Kidney (tissue), 14 donors: ENCODE data around the gene MPPED1. TPM values are rescaled to one million over a fixed set of nuclear protein-coding genes. Genes with fewer than 3 reads are reported as not detected.

Experiments
- DNase-seq, 5 donors: peaks; one replicate each; pipeline ENCODE4 v3.0.0-alpha.2; 2013 to 2020
- FAIRE-seq: peaks from 2 replicates; lab custom pipeline; 2012; peaks lifted over from hg19 to GRCh38; lab: Jason Lieb, UNC
- H3K27ac ChIP-seq, 2 donors: one replicate each; pipeline ENCODE4 v1.7.0; 2013; ENCODE audit warnings: low read depth in 2 of 2, low read length in 2 of 2, inconsistent platforms in 1 of 2
- H3K27me3 ChIP-seq: one replicate; pipeline ENCODE4 v1.7.1; 2013; ENCODE audit warnings: low read length, inconsistent platforms; ENCODE audit not compliant: control insufficient read depth, insufficient read depth
- H3K36me3 ChIP-seq, 3 donors: one replicate each; pipeline versions ENCODE4 v1.7.0 to v1.7.1; 2013; ENCODE audit warnings: low read length in 3 of 3, control low read depth in 1 of 3, inconsistent platforms in 1 of 3; ENCODE audit not compliant: insufficient read depth in 3 of 3, control insufficient read depth in 2 of 3
- H3K4me1 ChIP-seq, 3 donors: one replicate each; pipeline versions ENCODE4 v1.7.0 to v1.7.1; 2013; ENCODE audit warnings: low read length in 3 of 3, inconsistent platforms in 1 of 3, low read depth in 1 of 3; ENCODE audit not compliant: control insufficient read depth in 2 of 3, insufficient read depth in 2 of 3
- H3K4me3 ChIP-seq, 3 donors: one replicate each; pipeline versions ENCODE4 v1.7.0 to v1.8.1; 2013; ENCODE audit warnings: low read length in 3 of 3, control low read depth in 1 of 3, inconsistent platforms in 1 of 3
- H3K9ac ChIP-seq, 3 donors: one replicate each; pipeline versions ENCODE4 v1.7.0 to v1.7.1; 2013; ENCODE audit warnings: low read length in 3 of 3, control low read depth in 1 of 3, inconsistent platforms in 1 of 3
- H3K9me3 ChIP-seq, 3 donors: one replicate each; pipeline versions ENCODE4 v1.7.0 to v1.7.1; 2013; ENCODE audit warnings: low read length in 3 of 3, control low read depth in 1 of 3, inconsistent platforms in 1 of 3; ENCODE audit not compliant: control insufficient read depth in 2 of 3, insufficient read depth in 1 of 3
- CTCF ChIP-seq: IDR thresholded peaks from 3 replicates; pipeline ENCODE4 v1.5.1; 2012; ENCODE audit warnings: mild to moderate bottlenecking, moderate library complexity, borderline replicate concordance; ENCODE audit not compliant: insufficient read depth; ENCODE audit errors: extremely low read depth
- intact Hi-C: fragments of 100-400 bp; cut with DNase I; formaldehyde crosslinking; loops from one replicate; pipeline ENCODE4 v1.11.1; 2022
- polyA plus RNA-seq: library from polyadenylated mRNA; stranded (reverse); fragments of 350-450 nt; fragmentation: Illumina TruSeq; extraction: RNeasy Lipid Tissue Mini Kit (QIAGEN cat#74804); gene quantifications from one replicate; pipeline ENCODE4 v1.2.3, GENCODE V29; 2014; ENCODE audit warnings: low read depth, low replicate concordance; ENCODE audit not compliant: insufficient read depth
- total RNA-seq: library from RNA; stranded (reverse); fragmentation: NEBNext Ultra II Directional; extraction: Animal tissue kit (Norgen Biotek cat#: 25700); gene quantifications from one replicate; pipeline ENCODE4 v1.2.1, GENCODE V29; 2021
- donor health status: control.
- donor health status: control.
- donor health status: control.
- donor health status: control.
- donor health status: control.
- donor health status: DM: yes; HTN: yes; CAD: no.
- donor health status: Normal renal cell carcinoma (clear cell type).

The MPPED1 gene
- total and polyA plus RNA-seq, 2 donors from 2014 or later = not detected

- Histone ChIP-seq H3K9me3 (no peaks in the 10 kb centered on the region), H3K27me3 (no peaks in the 10 kb centered on the region), H3K9ac (no peak overlapping the region), H3K27ac (no peak overlapping the region), H3K4me3 (no peak overlapping the region), H3K36me3 (no peaks in the 10 kb centered on the region), H3K4me1 (no peaks in the 10 kb centered on the region)
- no peak for DNase-seq
- TF ChIP-seq CTCF = no peak
- intact Hi-C loops = no loop called here
- FAIRE-seq = no peak
These were observed 28.7 kb downstream of the MPPED1 start for GRCh38 chr22:43440556-43440955.

GRCh38 chr22:43441216-43441615 lies 29.4 kb downstream of the MPPED1 start:
- Histone ChIP-seq H3K4me3 (no peak overlapping the region), H3K27me3 (no peaks in the 10 kb centered on the region), H3K9ac (no peak overlapping the region), H3K27ac (no peak overlapping the region), H3K9me3 (no peaks in the 10 kb centered on the region), H3K36me3 (no peaks in the 10 kb centered on the region), H3K4me1 (no peaks in the 10 kb centered on the region)
- intact Hi-C loops = no loop called here
- TF ChIP-seq CTCF = no peak
- no peak for FAIRE-seq
- DNase-seq = peak in 1 of 5 donors; percentile 16

- Histone ChIP-seq H3K36me3 (no peaks in the 10 kb centered on the region), H3K9me3 (no peaks in the 10 kb centered on the region), H3K27me3 (no peaks in the 10 kb centered on the region), H3K4me3 (no peak overlapping the region), H3K4me1 (no peaks in the 10 kb centered on the region), H3K27ac (no peak overlapping the region), H3K9ac (no peak overlapping the region)
- peak in 1 of 5 donors; percentile 24 for DNase-seq
- intact Hi-C loops = no loop called here
- no peak for TF ChIP-seq CTCF
- no peak for FAIRE-seq
These were observed 29.9 kb downstream of the MPPED1 start for GRCh38 chr22:43441751-43442150.
